ENCODE results near the gene SFXN4. TPM values are rescaled to one million over a fixed set of nuclear protein-coding genes. Genes with fewer than 3 reads are reported as not detected.

Gene SFXN4
- total and polyA plus RNA-seq, 7 donors, result 14.8 to 48.3 (median 19.7) TPM

DNA sequence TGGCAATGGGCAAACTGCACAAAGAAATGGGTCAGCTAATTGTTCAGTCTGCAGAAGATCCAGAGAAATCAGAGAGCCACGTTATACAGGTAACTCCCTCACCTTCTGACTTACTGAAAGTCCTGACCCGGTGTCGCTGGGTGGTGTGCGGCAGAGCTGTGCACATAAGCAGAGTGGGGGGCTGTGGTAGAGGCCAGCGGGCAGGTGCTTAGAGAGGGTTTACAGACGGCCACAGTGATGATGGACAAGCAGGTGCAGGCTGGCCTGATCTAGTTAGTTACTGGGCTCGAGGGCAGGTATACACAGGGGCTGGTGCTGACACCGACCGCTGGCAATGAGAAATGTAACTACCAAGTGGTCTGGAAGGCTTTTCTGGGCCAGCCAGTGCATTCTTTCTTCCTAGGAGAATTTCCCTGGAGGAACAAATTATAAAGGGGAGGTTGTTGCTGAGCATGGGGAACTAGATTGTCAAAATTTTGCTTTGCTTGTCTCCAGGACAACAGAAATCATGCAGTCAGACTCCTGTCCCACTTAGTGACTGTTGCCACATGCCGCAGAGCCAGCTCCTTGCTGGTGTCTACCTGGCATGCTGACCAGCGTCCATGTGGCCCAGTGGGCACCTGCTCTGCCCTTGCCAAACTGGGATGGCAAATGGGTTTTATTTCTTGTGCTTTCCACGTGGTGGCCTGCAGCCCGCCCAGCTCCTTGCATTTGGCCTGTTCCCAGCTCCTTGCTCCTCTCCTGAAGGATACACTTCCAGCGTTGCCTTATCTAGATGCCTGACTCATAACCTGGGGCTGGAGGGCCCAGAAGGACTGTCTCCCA, 32.8 kb downstream of the SFXN4 start:
- intact Hi-C loops (cut with DNase I), result no loop called here
- peaks cover 0 to 62% (median 32%) of the 10 kb centered on the region in 4 donors for H3K36me3 ChIP-seq
- H3K27me3 ChIP-seq, result no peaks in the 10 kb centered on the region
- TF ChIP-seq POLR2AphosphoS5 (IDR thresholded peaks at IDR 0.05) (no peak), EP300 (IDR thresholded peaks at IDR 0.05) (no peak), POLR2A (IDR thresholded peaks at IDR 0.05) (no peak)
- TF ChIP-seq, protein P1, sequence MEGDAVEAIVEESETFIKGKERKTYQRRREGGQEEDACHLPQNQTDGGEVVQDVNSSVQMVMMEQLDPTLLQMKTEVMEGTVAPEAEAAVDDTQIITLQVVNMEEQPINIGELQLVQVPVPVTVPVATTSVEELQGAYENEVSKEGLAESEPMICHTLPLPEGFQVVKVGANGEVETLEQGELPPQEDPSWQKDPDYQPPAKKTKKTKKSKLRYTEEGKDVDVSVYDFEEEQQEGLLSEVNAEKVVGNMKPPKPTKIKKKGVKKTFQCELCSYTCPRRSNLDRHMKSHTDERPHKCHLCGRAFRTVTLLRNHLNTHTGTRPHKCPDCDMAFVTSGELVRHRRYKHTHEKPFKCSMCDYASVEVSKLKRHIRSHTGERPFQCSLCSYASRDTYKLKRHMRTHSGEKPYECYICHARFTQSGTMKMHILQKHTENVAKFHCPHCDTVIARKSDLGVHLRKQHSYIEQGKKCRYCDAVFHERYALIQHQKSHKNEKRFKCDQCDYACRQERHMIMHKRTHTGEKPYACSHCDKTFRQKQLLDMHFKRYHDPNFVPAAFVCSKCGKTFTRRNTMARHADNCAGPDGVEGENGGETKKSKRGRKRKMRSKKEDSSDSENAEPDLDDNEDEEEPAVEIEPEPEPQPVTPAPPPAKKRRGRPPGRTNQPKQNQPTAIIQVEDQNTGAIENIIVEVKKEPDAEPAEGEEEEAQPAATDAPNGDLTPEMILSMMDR (IDR thresholded peaks at IDR 0.05), result no peak
- no peak overlapping the region for H3K4me3 ChIP-seq
- WGBS, 2 donors, result 88 to 93% methylated on average over 14 of the region's 14 CpGs
- no peaks in the 10 kb centered on the region for H3K9me3 ChIP-seq
- H3K27ac ChIP-seq, result peak overlapping the region in 1 of 4 donors; percentile 32
- DNase-seq, result peak; percentile 57
- peaks cover 0 to 13% (median 0%) of the 10 kb centered on the region in 4 donors for H3K4me1 ChIP-seq

DNA sequence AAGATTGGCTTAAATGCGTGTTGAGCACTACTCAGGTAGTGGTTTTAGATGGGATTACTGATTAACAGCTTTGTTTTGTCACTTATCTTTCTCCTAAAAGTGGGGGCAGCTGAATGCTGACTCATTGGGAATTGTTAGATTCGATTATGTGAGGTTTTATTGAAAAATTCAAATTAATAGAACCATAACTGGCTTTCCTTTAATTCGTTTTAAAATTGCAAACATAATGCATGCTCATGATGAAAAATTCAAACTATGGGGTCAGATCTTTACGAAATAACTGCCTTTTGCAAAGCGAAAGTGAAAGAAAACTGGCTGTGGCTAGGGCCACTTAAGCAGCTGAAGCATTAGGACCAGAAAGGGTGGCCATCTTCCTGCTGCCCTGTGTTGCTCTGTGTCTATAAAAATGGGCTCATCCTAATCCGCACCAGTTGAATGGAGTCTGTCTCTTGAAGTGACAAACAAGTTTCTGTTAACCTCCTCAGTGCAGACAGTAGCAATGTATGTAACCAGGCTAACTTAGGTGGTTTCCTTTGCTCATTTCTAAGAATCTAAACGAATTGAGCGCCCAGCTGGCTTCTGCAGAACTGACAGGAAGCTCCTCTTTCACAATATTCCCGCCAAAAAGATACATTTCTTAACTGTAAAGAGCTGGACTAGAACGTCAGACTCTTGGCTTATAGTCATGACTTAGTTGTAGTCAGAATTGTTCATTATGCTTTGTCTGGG, 33.8 kb downstream of the SFXN4 start:
- H3K27ac ChIP-seq, result peak overlapping the region; percentile 28 to 64 (median 41)
- peaks cover 0 to 13% (median 0%) of the 10 kb centered on the region in 4 donors for H3K4me1 ChIP-seq
- TF ChIP-seq, protein P1 (IDR thresholded peaks at IDR 0.05), result no peak
- TF ChIP-seq EP300 (IDR thresholded peaks at IDR 0.05) (no peak), POLR2A (IDR thresholded peaks at IDR 0.05) (no peak)
- DNase-seq, result peak; percentile 63
- no peaks in the 10 kb centered on the region for H3K27me3 ChIP-seq
- peak overlapping the region in 3 of 4 donors; percentile 18 to 33 (median 32) for H3K4me3 ChIP-seq
- intact Hi-C loops (cut with DNase I), result no loop called here
- no peaks in the 10 kb centered on the region for H3K9me3 ChIP-seq
- 31 to 64% methylated on average over 10 of the region's 10 CpGs for WGBS, 2 donors
- H3K36me3 ChIP-seq, result peaks cover 0 to 73% (median 32%) of the 10 kb centered on the region in 4 donors

DNA sequence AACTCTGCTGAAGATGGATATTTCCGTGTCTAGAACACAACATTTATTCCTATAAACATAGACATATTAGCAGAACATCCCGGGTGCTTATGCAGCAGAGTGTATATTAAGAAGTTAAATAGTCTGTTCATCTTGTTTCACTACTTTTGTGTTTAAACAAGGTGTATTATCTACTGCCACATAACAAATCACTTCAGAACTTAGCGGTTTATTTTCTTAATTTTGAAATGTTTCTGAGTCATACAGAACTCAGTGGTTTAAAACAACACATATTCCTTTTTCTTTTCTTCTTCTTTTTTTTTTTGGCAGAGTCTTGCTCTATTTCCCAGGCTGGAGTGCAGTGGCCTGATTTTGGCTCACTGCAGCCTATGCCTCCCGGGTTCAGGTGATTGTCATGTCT, 35.8 kb downstream of the SFXN4 start:
- Histone ChIP-seq H3K36me3 (peaks cover 0 to 86% (median 41%) of the 10 kb centered on the region in 4 donors), H3K4me1 (peaks cover 0 to 9% (median 0%) of the 10 kb centered on the region in 4 donors), H3K4me3 (no peak overlapping the region), H3K27ac (no peak overlapping the region), H3K27me3 (no peaks in the 10 kb centered on the region), H3K9me3 (no peaks in the 10 kb centered on the region)
- 91 to 94% methylated on average over 4 of the region's 4 CpGs for WGBS, 2 donors
- intact Hi-C loops (cut with DNase I), result no loop called here
- DNase-seq, result peak; percentile 12
- TF ChIP-seq POLR2AphosphoS5 (IDR thresholded peaks at IDR 0.05) (no peak), POLR2A (IDR thresholded peaks at IDR 0.05) (no peak)

DNA sequence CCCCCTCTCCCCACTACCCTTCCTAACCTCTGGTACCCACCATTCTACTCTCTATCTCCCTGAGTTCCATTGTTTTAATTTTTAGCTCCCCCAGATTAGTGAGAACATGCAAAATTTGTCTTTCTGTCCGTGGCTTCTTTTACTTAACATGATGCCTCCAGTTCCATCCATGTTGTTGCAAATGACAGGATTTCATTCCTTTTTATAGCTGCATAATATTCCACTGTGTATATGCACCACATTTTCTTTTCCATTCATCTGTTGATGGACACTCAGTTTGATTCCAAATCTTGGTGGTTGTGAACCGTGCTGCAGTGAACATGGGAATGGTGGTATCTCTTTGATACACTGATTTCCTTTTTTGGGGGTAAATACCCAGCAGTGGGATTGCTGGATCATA, 39.6 kb downstream of the SFXN4 start:
- intact Hi-C loops (cut with DNase I), result no loop called here
- H3K27ac ChIP-seq, result no peak overlapping the region
- peaks cover 13 to 100% (median 38%) of the 10 kb centered on the region in 4 donors for H3K36me3 ChIP-seq
- H3K9me3 ChIP-seq, result no peaks in the 10 kb centered on the region
- H3K4me3 ChIP-seq, result no peak overlapping the region
- no peak for DNase-seq
- TF ChIP-seq POLR2AphosphoS5 (IDR thresholded peaks at IDR 0.05) (no peak), EP300 (IDR thresholded peaks at IDR 0.05) (no peak), POLR2A (IDR thresholded peaks at IDR 0.05) (no peak)
- TF ChIP-seq, protein P1 (IDR thresholded peaks at IDR 0.05), result no peak
- 95 to 98% methylated on average over 2 of the region's 2 CpGs for WGBS, 2 donors
- H3K27me3 ChIP-seq, result no peaks in the 10 kb centered on the region
- peaks cover 0 to 1% (median under 1%) of the 10 kb centered on the region in 4 donors for H3K4me1 ChIP-seq

DNA sequence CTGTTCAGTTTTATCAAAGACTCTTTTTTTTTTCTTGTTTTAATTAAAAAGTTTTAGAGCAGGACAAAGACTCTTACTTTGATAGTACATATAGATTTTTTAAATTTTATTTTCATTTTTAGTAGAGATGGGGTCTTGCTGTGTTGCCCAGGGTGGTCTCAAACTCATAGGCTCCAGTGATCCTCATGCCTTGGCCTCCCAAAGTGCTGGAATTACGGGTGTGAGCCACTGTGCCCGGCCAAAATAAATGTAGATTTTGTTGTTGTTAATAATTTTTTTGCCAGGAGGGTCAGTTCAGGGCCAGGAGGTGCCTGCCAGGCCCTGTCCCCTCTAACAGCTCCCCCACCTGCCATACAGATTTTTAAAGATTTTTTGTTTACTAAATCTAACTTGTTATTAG, 44.6 kb downstream of the SFXN4 start:
- no peak overlapping the region for H3K4me3 ChIP-seq
- peak overlapping the region; percentile 24 to 54 (median 46) for H3K27ac ChIP-seq
- H3K27me3 ChIP-seq, result no peaks in the 10 kb centered on the region
- peaks cover 0 to 13% (median 5%) of the 10 kb centered on the region in 4 donors for H3K4me1 ChIP-seq
- intact Hi-C loops (cut with DNase I), result no loop called here
- DNase-seq, result no peak
- 95 to 96% methylated on average over 2 of the region's 2 CpGs for WGBS, 2 donors
- TF ChIP-seq EP300 (IDR thresholded peaks at IDR 0.05), result no peak
- TF ChIP-seq, protein P1 (IDR thresholded peaks at IDR 0.05), result no peak
- H3K9me3 ChIP-seq, result no peaks in the 10 kb centered on the region
- peaks cover 22 to 89% (median 45%) of the 10 kb centered on the region in 4 donors for H3K36me3 ChIP-seq
